HG03520 (cell line): Measurements from ENCODE around the gene CFAP46.

Experiments
- ATAC-seq: cut with Tn5 transposase; IDR thresholded peaks from one replicate; pipeline ENCODE4 v1.9.1; 2021; ENCODE audit warnings: mild to moderate bottlenecking, moderate library complexity; ENCODE audit not compliant: unreplicated experiment

CFAP46 gene

GRCh38 chr10:132813001-132813401 lies 129.4 kb downstream of the CFAP46 start:
- ATAC-seq, result no peak

GRCh38 chr10:132812520-132812919 lies 129.8 kb downstream of the CFAP46 start:
- no peak for ATAC-seq

- ATAC-seq, result no peak
Measured at GRCh38 chr10:132811891-132812481, 130.4 kb downstream of the CFAP46 start.

- no peak for ATAC-seq
Measured at GRCh38 chr10:132810807-132811700, 131.3 kb downstream of the CFAP46 start.

GRCh38 chr10:132810141-132810806 lies 132.1 kb downstream of the CFAP46 start:
- no peak for ATAC-seq

GRCh38 chr10:132809232-132810140 lies 132.9 kb downstream of the CFAP46 start:
- no peak for ATAC-seq

- no peak for ATAC-seq
Measured at GRCh38 chr10:132808383-132809231, 133.8 kb downstream of the CFAP46 start.

GRCh38 chr10:132807621-132808049 lies 134.7 kb downstream of the CFAP46 start:
- no peak for ATAC-seq

- ATAC-seq, result no peak
Measured at GRCh38 chr10:132806561-132807003, 135.8 kb downstream of the CFAP46 start.

GRCh38 chr10:132806110-132806509 lies 136.3 kb downstream of the CFAP46 start:
- no peak for ATAC-seq

- no peak for ATAC-seq
Measured at GRCh38 chr10:132805599-132805998, 136.8 kb downstream of the CFAP46 start.

- no peak for ATAC-seq
Measured at GRCh38 chr10:132804785-132805426, 137.5 kb downstream of the CFAP46 start.

- no peak for ATAC-seq
Measured at GRCh38 chr10:132804287-132804686, 138.1 kb downstream of the CFAP46 start.

- ATAC-seq, result no peak
Measured at GRCh38 chr10:132803416-132804210, 138.8 kb downstream of the CFAP46 start.

GRCh38 chr10:132802694-132803320 lies 139.6 kb downstream of the CFAP46 start:
- ATAC-seq, result no peak

- ATAC-seq, result no peak
Measured at GRCh38 chr10:132802048-132802447, 140.3 kb downstream of the CFAP46 start.

GRCh38 chr10:132799865-132800264 lies 142.5 kb downstream of the CFAP46 start:
- ATAC-seq, result no peak

GRCh38 chr10:132798876-132799275 lies 143.5 kb downstream of the CFAP46 start:
- no peak for ATAC-seq
